HFF-Myc (cell line): Measurements from ENCODE around the gene DMBT1.

Experiments
- DNase-seq: peaks from one replicate; pipeline ENCODE4 v3.0.0-alpha.2; 2011; ENCODE audit warnings: low read depth; ENCODE audit errors: extremely low read depth
- H3K4me3 ChIP-seq: replicated peaks from 2 replicates; pipeline ENCODE4 v1.5.1; 2011; ENCODE audit warnings: low read depth, mild to moderate bottlenecking, control low read depth, low read length
- TF ChIP-seq, protein P1 (sequence below): IDR thresholded peaks from 2 replicates; pipeline ENCODE4 v1.5.1; 2012; ENCODE audit warnings: mild to moderate bottlenecking, low read depth, low read length, control low read depth; ENCODE audit errors: missing control alignments

Gene DMBT1

DNA sequence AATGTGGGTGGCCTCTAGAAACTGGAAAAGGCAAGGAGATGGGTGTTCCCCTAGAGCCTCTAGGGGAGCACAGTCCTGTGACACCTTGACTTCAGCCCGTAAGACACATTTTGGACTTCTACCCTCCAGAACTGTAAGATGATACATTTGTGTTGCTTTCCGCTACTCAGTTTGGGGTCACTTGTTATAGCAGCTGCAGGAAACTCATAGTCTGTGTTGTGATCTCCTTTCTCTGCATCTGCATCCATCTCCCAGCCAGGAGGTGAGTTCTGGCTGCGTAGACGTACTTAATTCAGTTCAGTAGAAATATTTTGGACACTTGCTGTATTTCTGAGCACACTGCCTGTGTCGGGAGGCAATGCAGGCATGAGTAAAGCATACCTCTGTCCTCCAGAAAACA lies 29.3 kb upstream of the DMBT1 start:
- H3K4me3 ChIP-seq, result no peak overlapping the region
- TF ChIP-seq, protein P1, sequence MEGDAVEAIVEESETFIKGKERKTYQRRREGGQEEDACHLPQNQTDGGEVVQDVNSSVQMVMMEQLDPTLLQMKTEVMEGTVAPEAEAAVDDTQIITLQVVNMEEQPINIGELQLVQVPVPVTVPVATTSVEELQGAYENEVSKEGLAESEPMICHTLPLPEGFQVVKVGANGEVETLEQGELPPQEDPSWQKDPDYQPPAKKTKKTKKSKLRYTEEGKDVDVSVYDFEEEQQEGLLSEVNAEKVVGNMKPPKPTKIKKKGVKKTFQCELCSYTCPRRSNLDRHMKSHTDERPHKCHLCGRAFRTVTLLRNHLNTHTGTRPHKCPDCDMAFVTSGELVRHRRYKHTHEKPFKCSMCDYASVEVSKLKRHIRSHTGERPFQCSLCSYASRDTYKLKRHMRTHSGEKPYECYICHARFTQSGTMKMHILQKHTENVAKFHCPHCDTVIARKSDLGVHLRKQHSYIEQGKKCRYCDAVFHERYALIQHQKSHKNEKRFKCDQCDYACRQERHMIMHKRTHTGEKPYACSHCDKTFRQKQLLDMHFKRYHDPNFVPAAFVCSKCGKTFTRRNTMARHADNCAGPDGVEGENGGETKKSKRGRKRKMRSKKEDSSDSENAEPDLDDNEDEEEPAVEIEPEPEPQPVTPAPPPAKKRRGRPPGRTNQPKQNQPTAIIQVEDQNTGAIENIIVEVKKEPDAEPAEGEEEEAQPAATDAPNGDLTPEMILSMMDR, result no peak
- no peak for DNase-seq

DNA sequence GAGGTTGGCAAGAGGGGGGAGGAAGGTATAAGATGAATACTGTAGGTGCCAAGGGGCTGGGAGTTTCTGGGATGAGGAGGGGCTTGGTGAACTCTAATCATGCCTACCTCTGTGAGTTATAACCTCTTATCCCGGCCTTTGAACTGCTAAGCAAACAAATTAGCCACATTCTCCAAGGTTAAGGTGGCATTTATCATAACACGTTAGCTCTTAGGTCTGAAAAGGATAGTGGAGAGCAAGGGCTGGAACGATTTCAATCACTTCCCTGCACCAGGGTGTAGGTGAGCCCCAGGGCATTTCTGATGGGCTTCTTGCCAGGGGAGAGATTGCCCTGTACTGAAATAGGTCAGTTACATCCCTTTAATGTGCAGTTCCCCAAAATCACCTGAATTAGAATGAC lies 28.6 kb upstream of the DMBT1 start:
- TF ChIP-seq, protein P1, result no peak
- DNase-seq, result no peak
- no peak overlapping the region for H3K4me3 ChIP-seq

DNA sequence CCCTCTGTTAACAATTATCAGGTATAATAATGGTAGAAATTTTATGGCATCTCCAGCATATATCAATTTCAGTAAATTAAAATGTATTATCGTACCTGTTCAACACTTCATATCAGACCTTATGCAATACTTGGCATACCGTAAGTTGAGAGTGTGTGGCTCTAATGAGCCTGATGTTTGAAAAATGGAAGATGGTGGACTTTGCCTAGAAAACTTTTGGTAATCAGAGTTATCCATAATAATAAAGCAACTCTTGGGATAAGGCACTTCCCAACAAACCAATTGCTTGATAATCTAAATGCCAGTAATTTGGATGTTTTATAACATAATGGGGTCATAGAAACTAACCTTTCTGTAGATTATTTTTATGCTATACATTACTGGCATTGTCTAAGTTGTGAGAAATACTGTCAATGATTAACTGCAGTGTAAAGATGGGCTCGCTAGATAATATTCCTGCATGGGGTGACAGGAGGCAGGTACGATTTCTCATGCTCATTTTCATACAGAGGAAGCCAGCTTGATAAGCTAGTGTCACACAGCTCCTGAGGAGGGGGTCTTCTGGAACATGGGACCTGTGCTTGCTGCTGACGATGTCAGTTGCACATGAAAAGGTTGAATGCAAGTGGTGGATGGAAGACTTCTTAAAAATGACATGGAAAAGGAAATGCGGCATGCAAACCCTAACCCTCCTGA lies 27.8 kb upstream of the DMBT1 start:
- DNase-seq, result no peak
- no peak overlapping the region for H3K4me3 ChIP-seq
- TF ChIP-seq, protein P1, result no peak

DNA sequence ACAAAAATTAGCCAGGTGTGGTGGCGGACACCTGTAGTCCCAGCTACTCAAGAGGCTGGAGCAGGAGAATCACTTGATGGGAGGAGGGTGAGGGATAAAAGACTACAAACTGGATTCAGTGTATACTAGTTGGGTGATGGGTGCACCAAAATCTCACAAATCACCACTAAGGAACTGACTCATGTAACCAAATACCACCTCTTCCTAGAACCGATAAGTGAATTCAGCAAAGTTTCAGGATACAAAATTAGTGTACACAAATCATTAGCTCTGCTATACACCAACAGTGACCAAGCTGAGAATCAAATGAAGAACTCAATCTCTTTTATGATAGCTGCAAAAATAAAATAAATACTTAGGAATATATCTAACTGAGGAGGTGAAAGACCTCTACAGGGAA lies 23.0 kb upstream of the DMBT1 start:
- no peak overlapping the region for H3K4me3 ChIP-seq
- DNase-seq, result no peak
- TF ChIP-seq, protein P1, result no peak

DNA sequence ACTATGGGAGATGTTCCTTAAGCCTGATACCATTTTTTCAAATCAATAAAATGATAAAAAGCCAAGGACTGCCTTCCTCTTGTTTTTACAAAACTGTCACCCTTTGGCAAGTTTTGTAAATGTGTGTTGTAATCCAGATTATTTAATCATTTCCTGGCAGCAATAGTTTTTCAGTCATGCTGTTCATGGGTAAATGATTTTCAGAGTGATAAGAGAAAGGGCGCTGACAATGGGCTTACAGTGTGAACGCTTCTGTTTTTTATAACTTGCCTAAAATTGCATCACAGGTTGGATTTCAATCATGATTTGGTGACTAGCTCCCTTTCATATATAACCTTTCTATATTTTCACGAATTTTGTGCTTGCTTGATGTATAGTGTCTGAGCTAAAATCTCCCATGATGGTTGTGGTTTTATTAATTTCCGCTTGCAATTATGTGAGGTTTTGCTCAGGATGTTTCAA lies 19.0 kb upstream of the DMBT1 start:
- TF ChIP-seq, protein P1, result no peak
- H3K4me3 ChIP-seq, result no peak overlapping the region
- DNase-seq, result no peak

DNA sequence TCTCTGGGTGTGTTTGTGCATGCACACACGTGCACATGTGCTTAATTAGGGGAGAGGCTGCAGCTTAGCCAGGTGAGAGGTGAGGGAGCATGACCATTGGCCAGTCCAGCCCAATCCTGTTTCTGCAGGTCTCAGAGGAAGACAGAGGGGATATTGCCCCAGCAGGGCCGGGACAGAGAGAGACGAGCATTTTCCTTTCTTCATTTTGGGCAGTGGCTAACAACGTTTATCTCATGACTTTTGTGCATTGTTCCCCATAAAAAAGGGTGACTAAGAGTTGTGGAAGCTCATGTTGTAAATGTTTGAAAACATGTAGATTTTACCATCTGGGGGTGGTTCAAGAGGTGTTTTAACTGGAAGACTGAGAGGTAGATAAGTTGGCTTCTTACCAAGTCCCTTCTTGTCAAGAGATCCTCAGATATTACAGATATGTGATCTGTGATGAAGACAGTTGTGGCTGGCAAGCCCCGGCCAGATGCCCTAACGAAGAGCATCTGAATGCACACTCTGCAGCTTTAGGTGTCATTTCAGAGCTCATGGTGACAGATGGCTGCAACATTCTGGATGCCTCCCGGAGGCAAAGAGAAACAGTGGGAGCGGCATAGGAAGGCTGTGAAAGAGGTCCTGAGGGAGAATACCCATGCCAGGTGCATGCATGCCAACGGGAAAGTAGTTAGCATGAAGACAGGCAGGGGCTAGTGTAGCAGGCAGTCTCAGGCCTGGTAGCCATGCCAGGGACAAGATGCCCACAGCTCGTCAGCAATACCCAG lies 16.7 kb upstream of the DMBT1 start:
- H3K4me3 ChIP-seq, result no peak overlapping the region
- no peak for DNase-seq
- TF ChIP-seq, protein P1, result no peak
